ENCODE data around the gene GSTM3. TPM values are rescaled to one million over a fixed set of nuclear protein-coding genes. Genes with fewer than 3 reads are reported as not detected.

Gene GSTM3
- total RNA-seq (2014; rRNA removed; shearing (Covaris generic)) = 20.8 and 31.4 TPM in 2 replicates

DNA sequence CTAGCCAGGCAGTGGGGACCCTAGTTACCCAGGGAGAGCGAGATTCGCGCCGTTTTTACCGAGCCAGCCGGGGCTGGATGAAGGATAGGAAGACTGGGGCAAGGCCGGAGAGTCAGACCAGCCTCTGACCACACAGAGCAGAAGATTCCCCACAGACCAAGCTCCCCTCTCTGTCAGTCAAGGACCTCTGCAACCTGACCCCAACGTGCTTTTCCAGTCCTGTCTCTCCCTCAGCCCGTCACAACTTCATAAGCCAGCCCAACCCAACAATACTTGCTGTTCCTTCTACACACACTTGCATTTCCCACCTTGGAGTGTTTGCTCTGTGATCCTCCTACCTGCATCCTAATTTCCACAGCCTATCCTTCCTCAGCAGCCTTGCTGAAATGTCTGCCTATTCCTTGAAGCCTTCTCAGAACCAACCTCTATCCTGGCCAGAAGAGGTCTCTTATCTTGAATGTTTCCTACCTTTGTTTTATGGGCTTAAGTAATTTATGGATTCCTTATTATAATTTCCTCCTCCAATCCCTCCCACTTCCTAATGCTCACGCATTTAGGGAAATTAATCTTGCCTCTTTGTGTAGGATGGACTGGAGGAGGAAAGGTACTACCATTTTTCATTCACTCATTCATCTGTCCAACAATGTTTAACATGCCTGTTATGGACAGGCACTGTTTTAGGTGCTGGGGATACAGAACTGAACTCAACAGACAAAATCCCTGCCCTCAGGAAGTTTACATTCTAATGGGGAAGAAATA is at the start of gene GSTM3:
Gene GSTM3, minus strand, starts transcription at position 424 of the 759 bp plus-strand sequence. CDS start 751 bp downstream, outside the sequence.

DNA sequence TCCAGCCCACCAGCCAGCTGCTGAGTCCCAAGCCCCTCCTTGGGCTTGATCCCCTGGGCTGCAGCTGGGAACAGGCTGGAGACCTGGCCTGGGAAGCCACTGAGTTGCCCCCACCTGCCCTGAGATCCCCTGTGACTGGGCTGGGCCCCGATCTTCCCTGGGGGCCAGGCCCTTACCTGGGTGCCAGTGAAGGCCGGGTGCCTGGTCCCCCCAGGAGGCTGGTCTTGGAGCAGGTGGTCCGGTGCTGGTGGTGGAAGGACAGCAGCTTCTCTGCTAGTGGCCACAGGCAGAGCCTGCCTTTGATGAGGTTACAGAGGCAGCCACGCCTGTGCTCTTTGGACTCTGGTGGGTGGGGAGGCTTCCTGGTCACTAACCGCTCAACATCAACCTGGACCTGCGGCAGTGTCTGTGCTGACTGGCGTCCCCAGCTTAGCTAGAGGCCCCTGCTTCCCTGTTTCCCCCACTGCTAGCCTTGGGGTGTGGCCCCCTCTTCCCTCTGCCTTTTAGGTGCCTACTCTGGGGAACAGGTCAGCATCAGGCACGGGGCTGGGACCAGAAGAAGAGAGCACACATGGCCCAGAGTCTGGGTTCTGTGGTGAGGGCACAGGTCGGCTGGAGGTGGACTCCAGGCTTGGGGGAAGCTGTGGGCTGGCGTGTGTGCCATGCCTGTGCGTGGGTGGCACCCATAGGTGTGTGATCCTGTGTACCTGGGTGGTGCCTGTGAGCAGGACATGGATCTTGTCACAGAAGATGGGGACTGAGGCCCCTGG is 23.0 kb upstream of the GSTM3 start, which contains the start of gene EPS8L3:
Gene EPS8L3, minus strand, starts transcription at position 278 of the 770 bp plus-strand sequence. CDS start 2,174 bp downstream, outside the sequence.

DNA sequence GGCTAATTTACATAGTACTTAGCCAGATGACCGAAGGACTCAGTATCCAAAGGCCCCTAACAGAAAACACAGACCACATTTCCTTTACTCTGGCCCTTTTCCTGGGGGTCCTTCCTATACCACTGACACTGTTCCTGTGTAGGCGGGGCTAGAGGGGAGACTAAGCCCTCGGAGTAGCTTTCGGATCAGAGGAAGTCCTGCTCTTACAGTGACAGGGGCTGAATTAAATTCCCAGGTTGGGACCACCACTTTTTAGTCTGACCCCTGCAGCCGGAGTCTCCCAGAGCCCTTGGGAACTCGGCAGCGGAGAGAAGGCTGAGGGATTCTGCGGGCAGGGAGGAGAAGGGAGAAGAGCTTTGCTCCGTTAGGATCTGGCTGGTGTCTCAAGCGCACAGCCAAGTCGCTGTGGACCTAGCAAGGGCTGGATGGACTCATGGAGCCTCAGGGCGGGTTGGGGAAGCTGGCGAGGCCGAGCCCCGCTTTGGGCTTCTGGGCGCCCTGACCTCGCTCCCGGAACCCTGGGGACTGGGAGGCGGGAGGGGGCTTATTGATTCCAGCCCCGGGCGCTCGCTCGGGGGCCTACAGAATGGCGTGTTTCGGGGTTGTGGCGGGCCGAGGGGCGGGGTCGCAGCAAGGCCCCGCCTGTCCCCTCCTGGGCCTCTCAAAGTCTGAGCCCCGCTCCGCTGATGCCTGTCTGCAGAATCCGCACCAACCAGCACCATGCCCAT is 29.1 kb downstream of the GSTM3 start, which contains the start of gene GSTM5:
Gene GSTM5, plus strand, starts transcription at position 659 of the 728 bp plus-strand sequence. Its CDS starts 62 bp downstream, at position 721.

DNA sequence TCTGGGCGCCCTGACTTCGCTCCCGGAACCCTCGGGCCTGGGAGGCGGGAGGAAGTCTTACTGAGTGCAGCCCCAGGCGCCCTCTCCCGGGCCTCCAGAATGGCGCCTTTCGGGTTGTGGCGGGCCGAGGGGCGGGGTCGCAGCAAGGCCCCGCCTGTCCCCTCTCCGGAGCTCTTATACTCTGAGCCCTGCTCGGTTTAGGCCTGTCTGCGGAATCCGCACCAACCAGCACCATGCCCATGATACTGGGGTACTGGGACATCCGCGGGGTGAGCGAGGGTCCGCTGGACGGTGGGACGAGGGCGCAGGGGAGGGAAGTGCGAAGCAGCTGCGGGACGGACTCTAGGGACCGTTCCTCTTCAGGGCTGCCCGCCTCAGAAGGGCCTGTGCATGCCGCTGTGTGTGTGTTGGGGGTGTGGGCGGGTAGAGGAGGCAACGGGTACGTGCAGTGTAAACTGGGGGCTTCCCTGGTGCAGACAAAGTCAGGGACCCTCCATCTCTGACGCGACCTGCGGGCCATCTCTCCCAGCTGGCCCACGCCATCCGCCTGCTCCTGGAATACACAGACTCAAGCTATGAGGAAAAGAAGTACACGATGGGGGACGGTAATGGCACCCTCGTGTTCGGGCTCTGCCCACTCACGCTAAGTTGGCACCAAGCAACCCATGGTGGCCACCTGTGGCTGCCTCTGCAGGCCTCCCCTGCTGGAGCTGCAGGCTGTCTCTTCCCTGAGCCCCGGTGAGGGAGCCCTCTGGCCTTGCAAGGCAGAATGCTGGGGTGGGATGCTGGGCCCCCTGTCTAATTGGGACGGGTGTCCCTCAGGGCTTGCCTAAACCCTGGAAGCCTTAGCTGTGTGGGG is 53.0 kb downstream of the GSTM3 start, which contains the start of gene GSTM1:
Gene GSTM1, plus strand, starts transcription at position 177 of the 859 bp plus-strand sequence. Its CDS starts 57 bp downstream, at position 234.

Other genes starting within 250 kb of the GSTM3 start
- 2.9 and 3.1 TPM in 2 replicates for gene CYB561D1, start 246.9 kb downstream of the GSTM3 start, total RNA-seq (2014; rRNA removed; shearing (Covaris generic))
- gene AMIGO1, start 231.3 kb downstream of the GSTM3 start, total RNA-seq (2014; rRNA removed; shearing (Covaris generic)) = 3.0 and 3.7 TPM in 2 replicates
- not detected in 2 replicates for gene GPR61, start 201.2 kb downstream of the GSTM3 start, total RNA-seq (2014; rRNA removed; shearing (Covaris generic))
- gene GNAI3, start 192.4 kb downstream of the GSTM3 start, total RNA-seq (2014; rRNA removed; shearing (Covaris generic)) = 6.8 and 7.1 TPM in 2 replicates
- 0.34 TPM in 1 of 2 replicates, not detected in the other for gene GNAT2, start 121.4 kb downstream of the GSTM3 start, total RNA-seq (2014; rRNA removed; shearing (Covaris generic))
- gene AMPD2, start 121.2 kb downstream of the GSTM3 start, total RNA-seq (2014; rRNA removed; shearing (Covaris generic)) = 107 and 128 TPM in 2 replicates
- 14.6 and 20.6 TPM in 2 replicates for gene GSTM4, start 84.9 kb downstream of the GSTM3 start, total RNA-seq (2014; rRNA removed; shearing (Covaris generic))
- gene GSTM2, start 73.0 kb downstream of the GSTM3 start, total RNA-seq (2014; rRNA removed; shearing (Covaris generic)) = 2.9 and 5.3 TPM in 2 replicates
- gene GSTM1, start 53.2 kb downstream of the GSTM3 start, total RNA-seq (2014; rRNA removed; shearing (Covaris generic)) = 10.0 and 19.7 TPM in 2 replicates
- gene GSTM5, start 28.8 kb downstream of the GSTM3 start, total RNA-seq (2014; rRNA removed; shearing (Covaris generic)) = not detected in 2 replicates
- gene EPS8L3, start 22.9 kb upstream of the GSTM3 start, total RNA-seq (2014; rRNA removed; shearing (Covaris generic)) = not detected in 2 replicates
- 6.9 and 8.3 TPM in 2 replicates for gene CSF1, start 169.8 kb upstream of the GSTM3 start, total RNA-seq (2014; rRNA removed; shearing (Covaris generic))
- gene AHCYL1, start 243.7 kb upstream of the GSTM3 start, total RNA-seq (2014; rRNA removed; shearing (Covaris generic)) = 43.0 and 45.4 TPM in 2 replicates